GM18511 (cell line): ENCODE results near the gene TMCC2.

Experiments
- ATAC-seq: cut with Tn5 transposase; IDR thresholded peaks from one replicate; pipeline ENCODE4 v1.9.1; 2021; ENCODE audit warnings: mild to moderate bottlenecking, moderate library complexity; ENCODE audit not compliant: unreplicated experiment

TMCC2 gene

GRCh38 chr1:205258261-205258691 lies 30.5 kb downstream of the TMCC2 start:
- ATAC-seq: no peak

GRCh38 chr1:205258719-205259118 lies 31.0 kb downstream of the TMCC2 start:
- no peak for ATAC-seq

GRCh38 chr1:205259324-205259832 lies 31.6 kb downstream of the TMCC2 start:
- no peak for ATAC-seq

GRCh38 chr1:205259998-205260397 lies 32.3 kb downstream of the TMCC2 start:
- ATAC-seq: no peak

GRCh38 chr1:205260948-205261732 lies 33.4 kb downstream of the TMCC2 start:
- no peak for ATAC-seq

GRCh38 chr1:205261946-205262691 lies 34.4 kb downstream of the TMCC2 start:
- ATAC-seq: no peak

GRCh38 chr1:205262731-205263171 lies 35.0 kb downstream of the TMCC2 start:
- no peak for ATAC-seq

GRCh38 chr1:205263580-205264190 lies 35.9 kb downstream of the TMCC2 start:
- no peak for ATAC-seq

GRCh38 chr1:205266611-205267305 lies 39.0 kb downstream of the TMCC2 start:
- no peak for ATAC-seq

- ATAC-seq: no peak
Observed at GRCh38 chr1:205267306-205267902, 39.7 kb downstream of the TMCC2 start.

- ATAC-seq: no peak
Observed at GRCh38 chr1:205268846-205269680, 41.3 kb downstream of the TMCC2 start.

GRCh38 chr1:205269711-205270110 lies 42.0 kb downstream of the TMCC2 start:
- no peak for ATAC-seq

GRCh38 chr1:205270271-205270670 lies 42.5 kb downstream of the TMCC2 start:
- ATAC-seq: no peak

GRCh38 chr1:205270764-205271163 lies 43.0 kb downstream of the TMCC2 start:
- ATAC-seq: no peak

- ATAC-seq: no peak
Observed at GRCh38 chr1:205271277-205271676, 43.5 kb downstream of the TMCC2 start.

GRCh38 chr1:205271745-205272144 lies 44.0 kb downstream of the TMCC2 start:
- ATAC-seq: no peak

GRCh38 chr1:205272536-205272935 lies 44.8 kb downstream of the TMCC2 start:
- ATAC-seq: no peak

- peak; percentile 81 for ATAC-seq
Observed at GRCh38 chr1:205273551-205273982, 45.8 kb downstream of the TMCC2 start.

- ATAC-seq: no peak
Observed at GRCh38 chr1:205274041-205274691, 46.4 kb downstream of the TMCC2 start.
